OCI-LY1 (cell line): Measurements from ENCODE around the gene SENP5.
A peak's percentile ranks its signal among the peaks of the same experiment; 100 is the strongest.
"Not testable (repeated sequence)": the region's sequence is repeated elsewhere in the genome, so short reads cannot be mapped to it uniquely, and the experiment has no call there.

Experiments used
- H2AFZ ChIP-seq: fragments of 200-600 bp; sonication (generic), shearing (Covaris generic); 2 replicates; pipeline ENCODE4 v1.6.0; 2014; ENCODE audit warnings: antibody characterized with exemption, mild to moderate bottlenecking, low read length
- H3F3A ChIP-seq: fragments of 200-600 bp; sonication (generic), shearing (Covaris generic); 2 replicates; pipeline ENCODE4 v1.6.0; 2014; ENCODE audit warnings: mild to moderate bottlenecking, antibody characterized with exemption, low read length, moderate library complexity; ENCODE audit not compliant: insufficient read depth
- H3K27ac ChIP-seq: fragments of 200-600 bp; sonication (generic); 2 replicates; pipeline ENCODE4 v1.5.1; 2014; ENCODE audit warnings: low read length, mixed run types, mild to moderate bottlenecking, low read depth; ENCODE audit not compliant: poor library complexity, severe bottlenecking
- H3K27me3 ChIP-seq: fragments of 200-600 bp; sonication (generic); 2 replicates; pipeline ENCODE4 v1.6.0; 2014; ENCODE audit warnings: antibody characterized with exemption, mild to moderate bottlenecking, low read length, moderate library complexity; ENCODE audit not compliant: insufficient read depth
- H3K36me3 ChIP-seq: fragments of 200-600 bp; sonication (generic); 2 replicates; pipeline ENCODE4 v1.6.1; 2014; ENCODE audit warnings: mild to moderate bottlenecking, antibody characterized with exemption, low read length, moderate library complexity, mixed read lengths; ENCODE audit not compliant: insufficient read depth
- H3K4me1 ChIP-seq: fragments of 200-600 bp; sonication (generic); 2 replicates; pipeline ENCODE4 v1.5.1; 2014; ENCODE audit warnings: mild to moderate bottlenecking, low read length, moderate library complexity; ENCODE audit not compliant: insufficient read depth, severe bottlenecking
- H3K4me2 ChIP-seq: fragments of 200-600 bp; sonication (generic), shearing (Covaris generic); 2 replicates; pipeline ENCODE4 v1.6.1; 2014; ENCODE audit warnings: low read length
- H3K4me3 ChIP-seq: fragments of 200-600 bp; sonication (generic); 2 replicates; pipeline ENCODE4 v1.5.1; 2014; ENCODE audit warnings: low read length, low read depth, mild to moderate bottlenecking, mixed read lengths; ENCODE audit not compliant: poor library complexity, severe bottlenecking
- H3K79me2 ChIP-seq: fragments of 200-600 bp; shearing (Covaris generic); 2 replicates; pipeline ENCODE4 v1.6.1; 2016; ENCODE audit warnings: mixed run types, low read length, mixed read lengths; ENCODE audit not compliant: insufficient read depth
- H3K9ac ChIP-seq: fragments of 200-600 bp; sonication (generic), shearing (Covaris generic); 2 replicates; pipeline ENCODE4 v1.6.1; 2014; ENCODE audit warnings: mild to moderate bottlenecking, low read length, mixed read lengths
- H3K9me2 ChIP-seq: fragments of 200-600 bp; sonication (generic), shearing (Covaris generic); 2 replicates; pipeline ENCODE4 v1.6.1; 2014; ENCODE audit warnings: low read depth, mild to moderate bottlenecking, low read length, mixed read lengths
- H3K9me3 ChIP-seq: fragments of 200-600 bp; shearing (Covaris generic); 2 replicates; pipeline ENCODE4 v1.6.1; 2014; ENCODE audit warnings: low read length, mixed read lengths
- H4K20me1 ChIP-seq: fragments of 200-600 bp; sonication (generic), shearing (Covaris generic); 2 replicates; pipeline ENCODE4 v1.6.0; 2016; ENCODE audit warnings: mild to moderate bottlenecking, low read length; ENCODE audit not compliant: insufficient read depth
- EZH2 ChIP-seq: fragments of 200-600 bp; sonication (generic), shearing (Covaris generic); IDR thresholded peaks from 2 replicates; pipeline ENCODE4 v1.8.0; 2017; ENCODE audit warnings: borderline replicate concordance, mixed run types, mild to moderate bottlenecking, antibody characterized with exemption, low read length, moderate library complexity, mixed read lengths
- TF ChIP-seq, protein P1 (sequence below): fragments of 200-600 bp; sonication (generic), shearing (Covaris generic); IDR thresholded peaks from 2 replicates; pipeline ENCODE4 v1.5.1; 2017; ENCODE audit warnings: mild to moderate bottlenecking, antibody characterized with exemption, low read length, moderate library complexity, mixed read lengths

The SENP5 gene

GRCh38 chr3:196842567-196843434 lies 24.9 kb upstream of the SENP5 start:
- H3K9me2 ChIP-seq, result no peaks in the 10 kb centered on the region
- H3K4me3 ChIP-seq, result no peak overlapping the region
- H4K20me1 ChIP-seq, result no peaks in the 10 kb centered on the region
- H3K4me2 ChIP-seq, result peak overlapping the region; percentile 44
- peaks cover 9% of the 10 kb centered on the region for H3K4me1 ChIP-seq
- no peak for TF ChIP-seq EZH2
- TF ChIP-seq, protein P1, sequence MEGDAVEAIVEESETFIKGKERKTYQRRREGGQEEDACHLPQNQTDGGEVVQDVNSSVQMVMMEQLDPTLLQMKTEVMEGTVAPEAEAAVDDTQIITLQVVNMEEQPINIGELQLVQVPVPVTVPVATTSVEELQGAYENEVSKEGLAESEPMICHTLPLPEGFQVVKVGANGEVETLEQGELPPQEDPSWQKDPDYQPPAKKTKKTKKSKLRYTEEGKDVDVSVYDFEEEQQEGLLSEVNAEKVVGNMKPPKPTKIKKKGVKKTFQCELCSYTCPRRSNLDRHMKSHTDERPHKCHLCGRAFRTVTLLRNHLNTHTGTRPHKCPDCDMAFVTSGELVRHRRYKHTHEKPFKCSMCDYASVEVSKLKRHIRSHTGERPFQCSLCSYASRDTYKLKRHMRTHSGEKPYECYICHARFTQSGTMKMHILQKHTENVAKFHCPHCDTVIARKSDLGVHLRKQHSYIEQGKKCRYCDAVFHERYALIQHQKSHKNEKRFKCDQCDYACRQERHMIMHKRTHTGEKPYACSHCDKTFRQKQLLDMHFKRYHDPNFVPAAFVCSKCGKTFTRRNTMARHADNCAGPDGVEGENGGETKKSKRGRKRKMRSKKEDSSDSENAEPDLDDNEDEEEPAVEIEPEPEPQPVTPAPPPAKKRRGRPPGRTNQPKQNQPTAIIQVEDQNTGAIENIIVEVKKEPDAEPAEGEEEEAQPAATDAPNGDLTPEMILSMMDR, result peak; percentile 52
- H3K79me2 ChIP-seq, result no peaks in the 10 kb centered on the region
- no peaks in the 10 kb centered on the region for H3K36me3 ChIP-seq
- H3K27me3 ChIP-seq, result no peaks in the 10 kb centered on the region
- peak overlapping the region; percentile 16; the same call in 1 of the 2 replicates for H3K9ac ChIP-seq
- H3K27ac ChIP-seq, result no peak overlapping the region
- no peaks in the 10 kb centered on the region for H3K9me3 ChIP-seq
- no peak overlapping the region for H2AFZ ChIP-seq
- no peaks in the 10 kb centered on the region for H3F3A ChIP-seq

GRCh38 chr3:196843435-196844110 lies 24.1 kb upstream of the SENP5 start:
- TF ChIP-seq, protein P1, result no peak
- no peak for TF ChIP-seq EZH2
- Histone ChIP-seq H3K9me2 (no peaks in the 10 kb centered on the region), H3K9ac (no peak overlapping the region), H3K36me3 (no peaks in the 10 kb centered on the region), H3F3A (no peaks in the 10 kb centered on the region), H3K9me3 (no peaks in the 10 kb centered on the region; the same call in 1 of the 2 replicates), H3K27me3 (no peaks in the 10 kb centered on the region), H3K4me1 (peaks cover 9% of the 10 kb centered on the region), H3K4me2 (no peak overlapping the region), H3K79me2 (no peaks in the 10 kb centered on the region), H3K4me3 (no peak overlapping the region), H3K27ac (no peak overlapping the region), H2AFZ (no peak overlapping the region), H4K20me1 (no peaks in the 10 kb centered on the region)

DNA sequence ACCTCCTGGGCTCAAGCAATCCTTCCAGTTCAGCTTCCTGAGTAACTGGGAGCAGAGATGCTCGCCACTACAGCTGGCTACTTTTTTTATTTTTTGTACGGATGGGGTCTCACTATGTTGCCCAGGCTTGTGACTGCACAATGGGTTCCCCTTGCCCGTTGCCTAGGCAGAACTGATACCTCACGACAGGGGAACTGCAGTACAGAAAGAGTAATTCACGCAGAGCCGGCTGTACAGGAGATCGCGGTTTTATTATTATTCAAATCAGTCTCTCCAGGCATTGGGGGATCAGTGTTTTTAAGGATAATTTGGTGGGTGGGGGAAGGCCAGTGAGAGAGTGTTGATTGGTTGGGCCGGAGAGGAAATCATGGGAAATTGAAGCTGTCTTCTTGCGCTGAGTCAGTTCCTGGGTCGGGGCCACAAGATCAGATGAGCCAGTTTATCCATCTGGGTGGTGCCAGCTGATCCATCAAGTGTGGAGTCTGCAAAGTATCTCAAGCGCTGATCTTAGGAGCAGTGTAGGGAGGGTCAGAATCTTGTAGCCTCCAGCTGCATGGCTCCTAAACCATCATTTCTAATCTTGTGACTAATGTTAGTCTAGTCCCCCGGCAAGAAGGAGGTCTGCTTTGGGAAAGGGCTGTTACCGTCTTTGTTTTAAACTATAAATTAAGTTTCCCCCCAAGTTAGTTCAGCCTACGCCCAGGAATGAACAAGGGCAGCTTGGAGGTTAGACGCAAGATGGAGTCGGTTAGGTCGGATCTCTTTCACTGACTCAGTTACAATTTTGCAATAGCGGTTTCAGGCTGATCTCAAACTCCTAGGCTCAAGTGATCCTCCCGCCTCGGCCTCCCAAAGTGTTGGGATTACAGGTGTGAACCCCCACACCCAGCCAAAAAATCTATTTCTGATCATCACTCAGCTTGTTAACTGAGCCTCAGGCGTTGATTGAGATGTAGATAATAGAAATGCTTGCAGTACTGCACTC lies 23.2 kb upstream of the SENP5 start:
- not testable (repeated sequence) for H2AFZ ChIP-seq, H3K9me3 ChIP-seq

DNA sequence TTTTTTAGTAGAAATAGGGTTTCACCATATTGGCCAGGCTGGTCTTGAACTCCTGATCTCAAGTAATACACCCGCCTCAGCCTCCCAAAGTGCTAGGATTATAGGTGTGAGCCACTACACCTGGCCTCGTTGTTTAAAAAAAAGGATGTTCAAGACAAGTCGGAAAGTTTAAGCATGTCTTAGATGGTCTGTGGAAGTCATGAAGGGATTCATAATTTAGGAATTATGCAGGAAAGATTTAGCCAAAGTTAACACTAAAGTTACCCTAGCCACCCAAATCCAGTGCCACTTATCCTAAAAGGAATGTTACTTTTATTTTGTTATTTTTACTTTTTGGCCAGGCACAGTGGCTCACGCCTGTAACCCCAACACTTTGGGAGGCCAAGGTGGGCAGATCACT lies 19.3 kb upstream of the SENP5 start:
- H3K4me2 ChIP-seq, H3K79me2 ChIP-seq, H3K4me1 ChIP-seq, H3K9ac ChIP-seq, H3K27me3 ChIP-seq, H4K20me1 ChIP-seq, H3K9me3 ChIP-seq, H3K27ac ChIP-seq, H3K4me3 ChIP-seq, H3K36me3 ChIP-seq, H2AFZ ChIP-seq, H3K9me2 ChIP-seq, H3F3A ChIP-seq: not testable (repeated sequence)

More for the DNA sequence above, 23.2 kb upstream of the SENP5 start:
- not testable (repeated sequence) for H3K27ac ChIP-seq, H4K20me1 ChIP-seq, H3K4me1 ChIP-seq, H3K4me3 ChIP-seq, H3K27me3 ChIP-seq, H3K9ac ChIP-seq, H3K9me2 ChIP-seq, H3K36me3 ChIP-seq, H3K79me2 ChIP-seq, H3K4me2 ChIP-seq, H3F3A ChIP-seq
